Measurements from ENCODE around the gene ALG3. TPM values are rescaled to one million over a fixed set of nuclear protein-coding genes. Genes with fewer than 3 reads are reported as not detected.

The ALG3 gene
- total and polyA plus RNA-seq, 2 donors (not counting 3 experiments of a cell fraction or from before 2014, with no cell fraction given) = 42.9 to 99.9 TPM

GRCh38 chr3:184228376-184229137, 20.2 kb downstream of the ALG3 start:
- no TSS peak for BruUV-seq (replicated peaks)
- peaks cover 38 to 57% of the 10 kb centered on the region in 2 experiments for H3K27me3 ChIP-seq (ENCODE audit: control insufficient read depth in 2 of 2, insufficient read depth in 2 of 2, low read length in 2 of 2)
- no peaks in the 10 kb centered on the region for H3K36me3 ChIP-seq (ENCODE audit: control insufficient read depth in 2 of 2, extremely low read depth in 1 of 2, insufficient read depth in 2 of 2, low read length in 2 of 2)
- H3K79me2 ChIP-seq (ENCODE audit: control insufficient read depth, insufficient read depth, low read length) = no peaks in the 10 kb centered on the region
- no peaks in the 10 kb centered on the region for H4K20me1 ChIP-seq (replicated peaks; ENCODE audit: control insufficient read depth, extremely low read depth, insufficient read depth, low read length)
- TF ChIP-seq FOS (IDR thresholded peaks at IDR 0.05; ENCODE audit: borderline replicate concordance, insufficient read depth, low read length) = no peak
- no peak for TF ChIP-seq POLR2A (IDR thresholded peaks at IDR 0.05; ENCODE audit: low read depth, low read length)
- no peak for TF ChIP-seq GATA2 (IDR thresholded peaks at IDR 0.05; ENCODE audit: insufficient read depth, insufficient read length, low read depth, low read length)
- no peak for TF ChIP-seq POLR2AphosphoS5 (IDR thresholded peaks at IDR 0.05; ENCODE audit: insufficient read depth, low read depth, low read length)
- no peak for TF ChIP-seq MAX (IDR thresholded peaks at IDR 0.05; ENCODE audit: insufficient read depth, insufficient read length)
- TF ChIP-seq MYC (IDR thresholded peaks at IDR 0.05; ENCODE audit: low read depth, low read length) = no peak
- TF ChIP-seq JUN (IDR thresholded peaks at IDR 0.05; ENCODE audit: borderline replicate concordance, insufficient read depth, insufficient read length, low read depth) = no peak
- TF ChIP-seq EZH2 (IDR thresholded peaks at IDR 0.05; ENCODE audit: borderline replicate concordance, low read depth, low read length, severe bottlenecking) = no peak
- no peak for TF ChIP-seq CTCF (IDR thresholded peaks at IDR 0.05; ENCODE audit: extremely low read depth in 1 of 2, insufficient read depth in 1 of 2, low read depth in 1 of 2, low read length in 2 of 2)
- dilution Hi-C loops (cut with MboI; ENCODE audit: extremely low pct_ligation_motif_present, low sequenced_read_pairs) (no loop called here), intact Hi-C loops (cut with micrococcal nuclease) (loop anchor here (5.0 kb wide), 1 partner anchor 41 kb away; the partner anchor contains the start of gene ABCF3)
- H3K27ac ChIP-seq (ENCODE audit: insufficient read depth, low read depth, low read length) = no peak overlapping the region
- FAIRE-seq (no peak), DNase-seq (ENCODE audit: low read depth, low spot score) (no peak)
- peaks cover 4% of the 10 kb centered on the region for H3K4me1 ChIP-seq (ENCODE audit: control insufficient read depth, extremely low read depth, insufficient read depth, low read length)
- H3K9me3 ChIP-seq (replicated peaks; ENCODE audit: control insufficient read depth, insufficient read depth, low read length) = no peaks in the 10 kb centered on the region
- H3K4me2 ChIP-seq (ENCODE audit: insufficient read depth, low read length) = no peak overlapping the region
- H3K9ac ChIP-seq (replicated peaks; ENCODE audit: extremely low read depth, insufficient read depth, low read length) = no peak overlapping the region
- ChIA-PET POLR2A (no interaction called here), CTCF (interaction anchor here (0.6 to 4.3 kb wide), 38 partner anchors 11 to 331 kb away, joined by 3 to 98 read pairs (median 6); partner anchors contain the start of genes ABCF3, CAMK2N2, DVL3 and EEF1AKMT4)
- no peaks in the 10 kb centered on the region for H3K9me1 ChIP-seq (replicated peaks; ENCODE audit: control insufficient read depth, extremely low read depth, insufficient read depth, low read length)
- no peak overlapping the region for H2AFZ ChIP-seq (ENCODE audit: low read depth, low read length)
- no peak overlapping the region for H3K4me3 ChIP-seq (replicated peaks in 1 of 3; ENCODE audit: insufficient read depth in 1 of 3, low read depth in 1 of 3, low read length in 3 of 3)

Measured in endothelial cell of umbilical vein (primary cell).